ENCODE measurements around the gene UCKL1. TPM values are rescaled to one million over a fixed set of nuclear protein-coding genes. Genes with fewer than 3 reads are reported as not detected.

The UCKL1 gene
- total and polyA plus RNA-seq, 12 donors: 12.1 to 101 (median 37.8) TPM

DNA sequence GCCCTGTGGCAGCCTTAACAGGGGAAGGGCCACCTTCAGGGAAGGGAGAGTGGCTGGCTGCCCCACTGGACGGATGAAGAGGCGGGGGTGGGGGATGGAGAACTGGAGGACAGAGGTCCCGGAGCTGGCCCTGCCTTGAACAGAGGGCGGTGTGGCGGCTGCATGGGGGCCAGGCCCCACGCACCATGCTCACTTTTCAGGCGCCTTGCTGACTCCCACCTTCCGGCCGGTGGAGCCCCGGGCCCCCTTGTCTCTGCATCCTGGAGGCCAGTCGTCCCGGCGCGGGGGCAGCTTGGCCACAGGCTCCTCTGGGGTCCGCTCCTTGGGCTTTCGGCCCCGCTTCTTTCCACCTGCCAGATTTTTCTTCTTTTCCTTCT is 3.5 kb upstream of the UCKL1 start:
- no peaks in the 10 kb centered on the region for H3K9me3 ChIP-seq (replicated peaks in 1 of 3)
- peaks cover 0 to 15% of the 10 kb centered on the region in 2 donors for H3K4me1 ChIP-seq (replicated peaks in 1 of 2)
- H3K27ac ChIP-seq: no peak overlapping the region
- no peak for DNase-seq
- no peak overlapping the region for H3K4me3 ChIP-seq
- peaks cover 0 to 47% of the 10 kb centered on the region in 2 donors for H3K36me3 ChIP-seq (replicated peaks in 1 of 2)
- intact Hi-C loops (cut with DNase I): no loop called here
- WGBS, 4 donors: 86 to 95% (median 91%) methylated on average over 16 to 17 of the region's 17 CpGs
- TF ChIP-seq POLR2A (IDR thresholded peaks at IDR 0.05) (no peak), CTCF (IDR thresholded peaks at IDR 0.05) (no peak)
- H3K27me3 ChIP-seq: no peaks in the 10 kb centered on the region

GRCh38 chr20:63958964-63959698 is 2.9 kb upstream of the UCKL1 start:
- Histone ChIP-seq H3K4me1 (replicated peaks in 1 of 2) (peaks cover 3 to 21% of the 10 kb centered on the region in 2 donors), H3K9me3 (replicated peaks in 1 of 3) (no peaks in the 10 kb centered on the region), H3K27me3 (no peaks in the 10 kb centered on the region), H3K4me3 (no peak overlapping the region), H3K36me3 (replicated peaks in 1 of 2) (peaks cover 0 to 42% of the 10 kb centered on the region in 2 donors), H3K27ac (no peak overlapping the region)
- no peak for DNase-seq
- intact Hi-C loops (cut with DNase I): no loop called here
- TF ChIP-seq CTCF (IDR thresholded peaks at IDR 0.05): no peak
- no peak for TF ChIP-seq POLR2A (IDR thresholded peaks at IDR 0.05)
- 88 to 93% (median 91%) methylated on average over 2 to 10 of the region's 10 CpGs for WGBS, 4 donors

DNA sequence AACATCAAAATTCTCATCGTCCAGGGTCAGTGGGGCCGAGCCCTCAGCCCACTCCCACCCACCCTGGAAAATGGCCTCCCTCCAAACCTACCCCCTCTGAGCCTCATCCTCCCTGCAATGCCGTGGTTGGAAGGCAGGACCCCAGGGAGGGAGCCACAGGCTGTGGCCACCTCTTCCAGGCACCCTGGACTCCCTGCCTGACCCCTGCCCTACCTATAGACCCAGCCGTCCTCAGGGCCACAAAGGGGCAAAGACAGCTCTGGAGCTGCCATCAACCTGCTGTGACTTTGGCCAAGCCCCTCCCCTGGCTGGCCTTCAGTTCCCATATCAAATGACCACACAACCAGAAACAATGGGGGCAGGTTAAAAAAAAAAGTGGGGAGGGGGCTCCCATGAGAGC is 2.3 kb upstream of the UCKL1 start:
- H3K36me3 ChIP-seq (replicated peaks in 1 of 2): peaks cover 0 to 35% of the 10 kb centered on the region in 2 donors
- no peaks in the 10 kb centered on the region for H3K9me3 ChIP-seq (replicated peaks in 1 of 3)
- WGBS, 4 donors: 57 to 74% (median 72%) methylated on average over 3 to 4 of the region's 4 CpGs
- H3K4me3 ChIP-seq: no peak overlapping the region
- DNase-seq: no peak
- no peak overlapping the region for H3K27ac ChIP-seq
- H3K4me1 ChIP-seq (replicated peaks in 1 of 2): peaks cover 4 to 28% of the 10 kb centered on the region in 2 donors
- no peak for TF ChIP-seq CTCF (IDR thresholded peaks at IDR 0.05)
- no peak for TF ChIP-seq POLR2A (IDR thresholded peaks at IDR 0.05)
- no peaks in the 10 kb centered on the region for H3K27me3 ChIP-seq
- intact Hi-C loops (cut with DNase I): no loop called here

- Histone ChIP-seq H3K4me1 (replicated peaks in 1 of 2) (peaks cover 4 to 28% of the 10 kb centered on the region in 2 donors), H3K4me3 (no peak overlapping the region), H3K27ac (peak overlapping the region in 4 of 5 donors; percentile 18 to 75 (median 56)), H3K9me3 (replicated peaks in 1 of 3) (no peaks in the 10 kb centered on the region), H3K36me3 (replicated peaks in 1 of 2) (peaks cover 0 to 29% of the 10 kb centered on the region in 2 donors), H3K27me3 (no peaks in the 10 kb centered on the region)
- no peak for TF ChIP-seq CTCF (IDR thresholded peaks at IDR 0.05)
- no peak for TF ChIP-seq POLR2A (IDR thresholded peaks at IDR 0.05)
- intact Hi-C loops (cut with DNase I): no loop called here
- 56 to 82% (median 66%) methylated on average over 6 to 13 of the region's 13 CpGs for WGBS, 4 donors
- DNase-seq: peak in 1 of 7 donors; percentile 38
Observed at GRCh38 chr20:63957690-63958441, 1.6 kb upstream of the UCKL1 start.
